Gastrocnemius medialis (tissue), 4 donors: ENCODE data around the gene KLHL42.

Experiments
- CTCF ChIP-seq, 5 experiments: fragments of 450-650 bp in 3 of 5; fragments of 200-600 bp in 2 of 5; sonication (generic) in 2 of 5; IDR thresholded peaks in 4 of 5; conservative IDR thresholded peaks in 1 of 5; 1 replicate in 4 of 5; 2 replicates in 1 of 5; pipeline ENCODE4 v1.5.1; 2016 to 2019; ENCODE audit warnings: antibody characterized with exemption in 5 of 5, mild to moderate bottlenecking in 3 of 5, moderate library complexity in 3 of 5
- POLR2A ChIP-seq, 2 donors: fragments of 450-650 bp; IDR thresholded peaks; one replicate each; pipeline ENCODE4 v1.6.1; 2017; ENCODE audit warnings: antibody characterized with exemption in 2 of 2, mild to moderate bottlenecking in 2 of 2, moderate library complexity in 2 of 2

GRCh38 chr12:27743601-27744000, 36.4 kb upstream of the KLHL42 start:
- TF ChIP-seq CTCF (IDR thresholded peaks at IDR 0.05 in 4 of 5, conservative IDR thresholded peaks at IDR 0.05 in 1 of 5) (no peak), POLR2A (IDR thresholded peaks at IDR 0.05) (no peak)
